ENCODE data around the gene JPT2.

Gene JPT2

GRCh38 chr16:1651094-1651973 is 26.7 kb upstream of the JPT2 start:
- no peak for DNase-seq (ENCODE audit: low read depth)
- TF ChIP-seq CTCF (conservative IDR thresholded peaks at IDR 0.05; ENCODE audit: low read length) = no peak
- no peak overlapping the region for H3K4me3 ChIP-seq (ENCODE audit: low read length)

- no peak for TF ChIP-seq CTCF (conservative IDR thresholded peaks at IDR 0.05; ENCODE audit: low read length)
- DNase-seq (ENCODE audit: low read depth) = no peak
These were observed 26.1 kb upstream of the JPT2 start for GRCh38 chr16:1651974-1652312.

DNA sequence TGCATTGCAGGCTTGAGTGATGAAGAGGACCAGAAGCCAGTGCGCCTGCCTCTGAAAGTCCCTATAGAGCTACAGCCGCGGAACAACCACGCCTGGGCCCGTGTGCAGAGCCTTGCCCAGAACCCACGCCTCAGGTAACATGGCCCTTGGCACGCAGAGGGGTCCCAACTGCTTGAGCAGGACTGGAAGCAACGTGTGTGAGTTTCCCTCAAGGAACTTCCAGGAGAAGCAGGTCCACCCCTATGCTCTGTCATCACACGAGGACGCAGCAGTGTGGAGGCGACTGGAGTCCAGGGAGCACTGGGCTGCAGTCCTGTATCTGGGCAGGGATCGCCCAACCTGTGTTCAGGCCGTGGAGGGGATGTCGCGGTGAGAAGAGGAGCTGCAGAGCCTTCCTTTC is 25.1 kb upstream of the JPT2 start:
- TF ChIP-seq CTCF (conservative IDR thresholded peaks at IDR 0.05; ENCODE audit: low read length) = no peak
- no peak for DNase-seq (ENCODE audit: low read depth)

More at GRCh38 chr16:1651974-1652312, 26.1 kb upstream of the JPT2 start:
- no peak overlapping the region for H3K4me3 ChIP-seq (ENCODE audit: low read length)

GRCh38 chr16:1654505-1655268 is 23.4 kb upstream of the JPT2 start:
- no peak for DNase-seq (ENCODE audit: low read depth)
- no peak overlapping the region for H3K4me3 ChIP-seq (ENCODE audit: low read length)
- TF ChIP-seq CTCF (conservative IDR thresholded peaks at IDR 0.05; ENCODE audit: low read length) = no peak

More for the DNA sequence above, 25.1 kb upstream of the JPT2 start:
- no peak overlapping the region for H3K4me3 ChIP-seq (ENCODE audit: low read length)

DNA sequence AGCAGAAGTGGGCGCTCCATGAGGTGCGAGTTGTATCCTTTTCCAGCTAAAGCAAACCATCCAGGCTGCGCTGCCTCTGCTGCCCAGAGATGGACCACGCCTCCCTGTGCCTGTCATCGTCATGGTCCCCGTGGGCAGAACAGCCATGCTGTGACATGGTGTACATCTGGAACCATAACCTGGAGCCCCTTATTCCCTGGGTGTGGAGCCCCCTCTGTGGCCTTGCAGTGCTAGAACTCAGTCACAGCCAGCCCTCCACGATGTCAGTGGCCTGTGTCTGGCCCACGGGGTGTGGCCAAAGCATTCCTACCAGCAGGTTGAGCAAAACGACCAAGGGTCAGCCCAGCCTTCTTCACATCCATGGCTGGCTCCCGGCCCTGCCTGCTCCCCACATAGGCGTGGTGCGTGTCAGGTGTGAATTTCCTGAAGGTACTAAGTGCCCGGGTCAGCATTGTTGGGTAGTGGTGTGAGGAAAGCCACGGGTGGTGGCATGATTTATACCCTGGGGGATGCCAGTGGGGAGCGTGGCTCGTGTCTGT is 22.7 kb upstream of the JPT2 start:
- DNase-seq (ENCODE audit: low read depth) = no peak
- no peak overlapping the region for H3K4me3 ChIP-seq (ENCODE audit: low read length)
- TF ChIP-seq CTCF (conservative IDR thresholded peaks at IDR 0.05; ENCODE audit: low read length) = no peak

DNA sequence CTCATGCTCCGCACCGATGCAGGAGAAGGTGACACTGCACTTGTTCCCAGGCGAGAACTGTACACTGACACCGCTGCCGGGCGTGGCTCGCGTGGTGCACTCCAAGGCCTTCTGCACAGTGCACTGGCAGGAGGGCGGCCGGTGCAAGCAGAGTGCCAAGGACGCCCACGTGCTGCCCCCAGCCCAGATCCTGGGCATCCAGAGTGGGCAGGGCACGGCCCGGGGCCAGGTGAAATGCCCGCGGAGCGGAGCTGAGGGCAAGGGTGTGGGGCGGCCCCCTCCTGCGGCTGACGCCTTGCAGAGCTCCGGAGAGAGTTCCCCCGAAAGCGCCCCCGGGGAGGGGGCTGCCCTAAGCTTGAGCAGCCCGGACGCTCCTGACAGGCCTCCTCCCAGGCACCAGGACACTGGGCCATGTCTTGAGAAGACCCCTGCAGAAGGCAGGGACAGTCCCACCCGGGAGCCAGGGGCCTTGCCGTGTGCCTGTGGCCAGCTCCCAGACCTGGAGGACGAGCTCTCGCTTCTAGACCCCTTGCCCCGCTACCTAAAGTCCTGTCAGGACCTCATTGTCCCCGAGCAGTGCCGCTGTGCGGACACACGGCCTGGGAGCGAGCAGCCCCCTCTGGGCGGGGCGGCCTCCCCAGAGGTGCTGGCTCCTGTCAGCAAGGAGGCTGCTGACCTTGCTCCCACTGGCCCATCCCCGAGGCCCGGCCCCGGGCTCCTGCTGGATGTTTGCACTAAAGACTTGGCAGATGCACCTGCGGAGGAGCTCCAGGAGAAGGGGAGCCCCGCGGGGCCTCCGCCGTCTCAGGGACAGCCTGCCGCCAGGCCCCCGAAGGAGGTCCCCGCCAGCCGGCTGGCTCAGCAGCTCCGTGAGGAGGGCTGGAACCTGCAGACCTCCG is 21.9 kb upstream of the JPT2 start:
- TF ChIP-seq CTCF (conservative IDR thresholded peaks at IDR 0.05; ENCODE audit: low read length) = no peak
- no peak for DNase-seq (ENCODE audit: low read depth)
- no peak overlapping the region for H3K4me3 ChIP-seq (ENCODE audit: low read length)

All from AG10803 (cell line).